HepG2 (cell line): ENCODE results near the gene GRIN3B. TPM values are rescaled to one million over a fixed set of nuclear protein-coding genes. Genes with fewer than 3 reads are reported as not detected.

Experiments
- ARNTL ChIP-seq: sonication (generic); formaldehyde crosslinking; IDR thresholded peaks from 2 replicates; pipeline ENCODE4 v1.4.0; 2020; ENCODE audit warnings: mild to moderate bottlenecking, missing genetic modification reagents
- ASH2L ChIP-seq: fragments of 300-600, 200-600 bp; sonication (generic); IDR thresholded peaks from 2 replicates; pipeline ENCODE4 v1.7.0; 2017; ENCODE audit warnings: low read depth, mild to moderate bottlenecking, moderate library complexity, mixed read lengths, low read length; ENCODE audit not compliant: insufficient read length
- CEBPG ChIP-seq: IDR thresholded peaks from 2 replicates; pipeline ENCODE4 v1.6.1; 2016
- FOXP1 ChIP-seq, 2 experiments: fragments of 450-650 bp in 1 of 2; IDR thresholded peaks; 2 replicates each; pipeline ENCODE4 v1.6.1; 2017 to 2018; ENCODE audit warnings: antibody characterized with exemption in 1 of 2
- HIVEP1 ChIP-seq: sonication (generic); formaldehyde crosslinking; IDR thresholded peaks from 2 replicates; pipeline ENCODE4 v1.4.0; 2020; ENCODE audit warnings: mild to moderate bottlenecking, missing genetic modification reagents
- HNRNPL ChIP-seq: fragments of 200-400 bp; formaldehyde crosslinking; IDR thresholded peaks from 2 replicates; pipeline ENCODE4 v1.6.1; 2017; ENCODE audit warnings: mild to moderate bottlenecking, low read depth, low read length
- MEIS1 ChIP-seq: sonication (generic); formaldehyde crosslinking; IDR thresholded peaks from 2 replicates; pipeline ENCODE4 v1.9.0; 2021; ENCODE audit warnings: mild to moderate bottlenecking, missing genetic modification reagents, moderate library complexity, borderline replicate concordance
- MEIS2 ChIP-seq: sonication (generic); formaldehyde crosslinking; IDR thresholded peaks from 2 replicates; pipeline ENCODE4 v1.9.0; 2021; ENCODE audit warnings: mild to moderate bottlenecking, missing genetic modification reagents
- RAD21 ChIP-seq: fragments of 450-650 bp; formaldehyde crosslinking; IDR thresholded peaks from 2 replicates; pipeline ENCODE4 v1.5.0; 2020; ENCODE audit warnings: mild to moderate bottlenecking
- SP4 ChIP-seq: sonication (generic); formaldehyde crosslinking; IDR thresholded peaks from 2 replicates; pipeline ENCODE4 v1.8.1; 2023; ENCODE audit warnings: mild to moderate bottlenecking, missing genetic modification reagents
- ZNF574 ChIP-seq: sonication (generic); formaldehyde crosslinking; IDR thresholded peaks from 2 replicates; pipeline ENCODE4 v1.4.0; 2020; ENCODE audit warnings: missing genetic modification reagents
- ZNF850 ChIP-seq: sonication (generic); formaldehyde crosslinking; conservative IDR thresholded peaks from 2 replicates; pipeline ENCODE4 v1.9.0; 2021; ENCODE audit warnings: mild to moderate bottlenecking, missing genetic modification reagents
- polyA plus RNA-seq, 8 experiments: library from polyadenylated mRNA; depleted of rRNA in 3 of 8; stranded (reverse) in 7 of 8; unstranded in 1 of 8; fragments of >200 nt; fragmentation: Illumina TruSeq in 4 of 8; extraction: Trizol in 4 of 8; gene quantifications; 2 replicates each; pipeline versions ENCODE4 v1.2.1 to v1.2.3, GENCODE V29; 2011 to 2016; ENCODE audit warnings: low read depth in 4 of 8, missing spikeins in 1 of 8, mixed read lengths in 1 of 8; ENCODE audit not compliant: insufficient read depth in 1 of 8
- total RNA-seq, 5 experiments: library from RNA; depleted of rRNA; stranded (reverse); fragments of >200 nt; fragmentation: Illumina TruSeq; extraction: Trizol; gene quantifications; 2 replicates each; pipeline ENCODE4 v1.2.3, GENCODE V29; 2016; ENCODE audit warnings: low read depth in 1 of 5
- TF ChIP-seq, protein P1 (sequence below): sonication (generic); formaldehyde crosslinking; IDR thresholded peaks from 2 replicates; pipeline ENCODE4 v1.4.0; 2020; ENCODE audit warnings: missing genetic modification reagents, borderline replicate concordance
- TF ChIP-seq, protein P2 (sequence below): sonication (generic); formaldehyde crosslinking; IDR thresholded peaks from 2 replicates; pipeline ENCODE4 v1.8.0; 2022; ENCODE audit warnings: mild to moderate bottlenecking, missing genetic modification reagents, borderline replicate concordance
- TF ChIP-seq, protein P3 (sequence below): sonication (generic); formaldehyde crosslinking; IDR thresholded peaks from 2 replicates; pipeline ENCODE4 v1.4.0; 2020; ENCODE audit warnings: missing genetic modification reagents

The GRIN3B gene
- total and polyA plus RNA-seq, 2 of the 13 experiments (the other 11 are each of a cell fraction or from before 2014, with no cell fraction given), result 0.07 to 0.20 TPM

- TF ChIP-seq HNRNPL (peak; percentile 83; the same call in 1 of the 2 replicates), CEBPG (CRISPR knock-in tag) (peak; percentile 56; the same call in 1 of the 2 replicates), RAD21 (CRISPR knock-in tag) (peak; percentile 22), SP4 (CRISPR knock-in tag) (peak; percentile 87), FOXP1 (IDR thresholded peaks at IDR 0.05) (no peak), FOXP1 (CRISPR knock-in tag; IDR thresholded peaks at IDR 0.05) (no peak), MEIS2 (CRISPR knock-in tag) (peak; percentile 48; the same call in 1 of the 2 replicates), ZNF574 (CRISPR knock-in tag) (peak; percentile 89), ASH2L (peak; percentile 32), ZNF850 (CRISPR knock-in tag) (0 out of 2 replicates have a peak, but pooled peaks have one; percentile 30), HIVEP1 (CRISPR knock-in tag) (peak; percentile 53; the same call in 1 of the 2 replicates), MEIS1 (CRISPR knock-in tag) (no peak; the same call in 1 of the 2 replicates), ARNTL (CRISPR knock-in tag) (peak; percentile 59; the same call in 1 of the 2 replicates)
- TF ChIP-seq, protein P1, sequence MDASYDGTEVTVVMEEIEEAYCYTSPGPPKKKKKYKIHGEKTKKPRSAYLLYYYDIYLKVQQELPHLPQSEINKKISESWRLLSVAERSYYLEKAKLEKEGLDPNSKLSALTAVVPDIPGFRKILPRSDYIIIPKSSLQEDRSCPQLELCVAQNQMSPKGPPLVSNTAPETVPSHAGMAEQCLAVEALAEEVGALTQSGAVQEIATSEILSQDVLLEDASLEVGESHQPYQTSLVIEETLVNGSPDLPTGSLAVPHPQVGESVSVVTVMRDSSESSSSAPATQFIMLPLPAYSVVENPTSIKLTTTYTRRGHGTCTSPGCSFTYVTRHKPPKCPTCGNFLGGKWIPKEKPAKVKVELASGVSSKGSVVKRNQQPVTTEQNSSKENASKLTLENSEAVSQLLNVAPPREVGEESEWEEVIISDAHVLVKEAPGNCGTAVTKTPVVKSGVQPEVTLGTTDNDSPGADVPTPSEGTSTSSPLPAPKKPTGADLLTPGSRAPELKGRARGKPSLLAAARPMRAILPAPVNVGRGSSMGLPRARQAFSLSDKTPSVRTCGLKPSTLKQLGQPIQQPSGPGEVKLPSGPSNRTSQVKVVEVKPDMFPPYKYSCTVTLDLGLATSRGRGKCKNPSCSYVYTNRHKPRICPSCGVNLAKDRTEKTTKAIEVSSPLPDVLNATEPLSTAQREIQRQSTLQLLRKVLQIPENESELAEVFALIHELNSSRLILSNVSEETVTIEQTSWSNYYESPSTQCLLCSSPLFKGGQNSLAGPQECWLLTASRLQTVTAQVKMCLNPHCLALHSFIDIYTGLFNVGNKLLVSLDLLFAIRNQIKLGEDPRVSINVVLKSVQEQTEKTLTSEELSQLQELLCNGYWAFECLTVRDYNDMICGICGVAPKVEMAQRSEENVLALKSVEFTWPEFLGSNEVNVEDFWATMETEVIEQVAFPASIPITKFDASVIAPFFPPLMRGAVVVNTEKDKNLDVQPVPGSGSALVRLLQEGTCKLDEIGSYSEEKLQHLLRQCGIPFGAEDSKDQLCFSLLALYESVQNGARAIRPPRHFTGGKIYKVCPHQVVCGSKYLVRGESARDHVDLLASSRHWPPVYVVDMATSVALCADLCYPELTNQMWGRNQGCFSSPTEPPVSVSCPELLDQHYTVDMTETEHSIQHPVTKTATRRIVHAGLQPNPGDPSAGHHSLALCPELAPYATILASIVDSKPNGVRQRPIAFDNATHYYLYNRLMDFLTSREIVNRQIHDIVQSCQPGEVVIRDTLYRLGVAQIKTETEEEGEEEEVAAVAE (CRISPR knock-in tag), result 0 out of 2 replicates have a peak, but pooled peaks have one; percentile 41
- TF ChIP-seq, protein P2, sequence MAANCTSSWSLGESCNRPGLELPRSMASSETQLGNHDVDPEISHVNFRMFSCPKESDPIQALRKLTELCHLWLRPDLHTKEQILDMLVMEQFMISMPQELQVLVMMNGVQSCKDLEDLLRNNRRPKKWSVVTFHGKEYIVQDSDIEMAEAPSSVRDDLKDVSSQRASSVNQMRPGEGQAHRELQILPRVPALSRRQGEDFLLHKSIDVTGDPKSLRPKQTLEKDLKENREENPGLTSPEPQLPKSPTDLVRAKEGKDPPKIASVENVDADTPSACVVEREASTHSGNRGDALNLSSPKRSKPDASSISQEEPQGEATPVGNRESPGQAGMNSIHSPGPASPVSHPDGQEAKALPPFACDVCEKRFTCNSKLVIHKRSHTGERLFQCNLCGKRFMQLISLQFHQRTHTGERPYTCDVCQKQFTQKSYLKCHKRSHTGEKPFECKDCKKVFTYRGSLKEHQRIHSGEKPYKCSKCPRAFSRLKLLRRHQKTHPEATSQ, result no peak
- TF ChIP-seq, protein P3, sequence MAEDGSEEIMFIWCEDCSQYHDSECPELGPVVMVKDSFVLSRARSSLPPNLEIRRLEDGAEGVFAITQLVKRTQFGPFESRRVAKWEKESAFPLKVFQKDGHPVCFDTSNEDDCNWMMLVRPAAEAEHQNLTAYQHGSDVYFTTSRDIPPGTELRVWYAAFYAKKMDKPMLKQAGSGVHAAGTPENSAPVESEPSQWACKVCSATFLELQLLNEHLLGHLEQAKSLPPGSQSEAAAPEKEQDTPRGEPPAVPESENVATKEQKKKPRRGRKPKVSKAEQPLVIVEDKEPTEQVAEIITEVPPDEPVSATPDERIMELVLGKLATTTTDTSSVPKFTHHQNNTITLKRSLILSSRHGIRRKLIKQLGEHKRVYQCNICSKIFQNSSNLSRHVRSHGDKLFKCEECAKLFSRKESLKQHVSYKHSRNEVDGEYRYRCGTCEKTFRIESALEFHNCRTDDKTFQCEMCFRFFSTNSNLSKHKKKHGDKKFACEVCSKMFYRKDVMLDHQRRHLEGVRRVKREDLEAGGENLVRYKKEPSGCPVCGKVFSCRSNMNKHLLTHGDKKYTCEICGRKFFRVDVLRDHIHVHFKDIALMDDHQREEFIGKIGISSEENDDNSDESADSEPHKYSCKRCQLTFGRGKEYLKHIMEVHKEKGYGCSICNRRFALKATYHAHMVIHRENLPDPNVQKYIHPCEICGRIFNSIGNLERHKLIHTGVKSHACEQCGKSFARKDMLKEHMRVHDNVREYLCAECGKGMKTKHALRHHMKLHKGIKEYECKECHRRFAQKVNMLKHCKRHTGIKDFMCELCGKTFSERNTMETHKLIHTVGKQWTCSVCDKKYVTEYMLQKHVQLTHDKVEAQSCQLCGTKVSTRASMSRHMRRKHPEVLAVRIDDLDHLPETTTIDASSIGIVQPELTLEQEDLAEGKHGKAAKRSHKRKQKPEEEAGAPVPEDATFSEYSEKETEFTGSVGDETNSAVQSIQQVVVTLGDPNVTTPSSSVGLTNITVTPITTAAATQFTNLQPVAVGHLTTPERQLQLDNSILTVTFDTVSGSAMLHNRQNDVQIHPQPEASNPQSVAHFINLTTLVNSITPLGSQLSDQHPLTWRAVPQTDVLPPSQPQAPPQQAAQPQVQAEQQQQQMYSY, result peak; percentile 65; the same call in 1 of the 2 replicates
Observed at GRCh38 chr19:980133-980998, 19.9 kb upstream of the GRIN3B start (continued).
